HG03064 (cell line): ENCODE data around the gene PRMT7.

ENCODE experiments used
- ATAC-seq: cut with Tn5 transposase; IDR thresholded peaks from one replicate; pipeline ENCODE4 v1.9.1; 2021; ENCODE audit warnings: low read depth; ENCODE audit not compliant: unreplicated experiment

The PRMT7 gene

DNA sequence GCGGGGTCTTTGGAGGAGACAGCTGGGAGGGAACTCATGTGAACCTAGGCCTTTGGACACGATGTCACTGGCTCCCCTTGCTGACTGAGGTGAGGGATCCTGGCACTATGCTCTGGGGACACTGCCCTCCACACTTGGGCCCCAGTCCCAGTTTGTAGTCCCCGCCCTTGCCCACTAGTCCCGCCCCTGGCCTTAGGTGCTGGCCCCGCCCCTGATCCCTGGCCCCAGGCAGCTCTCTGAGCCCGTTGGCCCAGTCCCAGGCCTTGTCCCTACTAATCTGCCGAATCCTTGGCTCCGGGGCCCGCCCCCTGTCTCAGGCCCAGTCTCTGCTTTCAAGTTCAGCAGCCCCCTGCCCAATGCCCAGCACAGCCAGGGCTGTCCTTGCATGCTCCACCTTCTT is 76.5 kb downstream of the PRMT7 start:
- ATAC-seq, result no peak

GRCh38 chr16:68388124-68388523 is 77.3 kb downstream of the PRMT7 start:
- ATAC-seq, result no peak

DNA sequence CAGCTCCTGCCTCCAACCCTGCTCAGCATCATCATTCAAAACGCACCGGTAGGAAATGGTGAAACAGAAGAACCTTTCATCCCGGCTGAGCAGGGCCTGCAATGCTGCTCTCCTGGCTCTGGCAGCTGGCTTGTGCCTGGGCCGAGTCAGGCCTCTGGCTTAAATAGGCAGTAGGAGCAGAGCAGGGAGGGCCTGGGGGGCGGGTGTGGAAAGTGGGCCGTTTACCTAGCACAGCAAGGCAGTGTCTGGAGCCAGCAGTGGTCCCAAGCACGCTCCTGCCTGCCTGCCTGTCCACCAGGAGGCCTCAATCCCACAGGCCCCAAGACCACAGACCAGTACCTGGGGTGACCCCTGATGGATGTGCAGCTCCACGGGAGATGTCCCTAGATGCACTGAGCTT is 78.2 kb downstream of the PRMT7 start:
- ATAC-seq, result no peak

DNA sequence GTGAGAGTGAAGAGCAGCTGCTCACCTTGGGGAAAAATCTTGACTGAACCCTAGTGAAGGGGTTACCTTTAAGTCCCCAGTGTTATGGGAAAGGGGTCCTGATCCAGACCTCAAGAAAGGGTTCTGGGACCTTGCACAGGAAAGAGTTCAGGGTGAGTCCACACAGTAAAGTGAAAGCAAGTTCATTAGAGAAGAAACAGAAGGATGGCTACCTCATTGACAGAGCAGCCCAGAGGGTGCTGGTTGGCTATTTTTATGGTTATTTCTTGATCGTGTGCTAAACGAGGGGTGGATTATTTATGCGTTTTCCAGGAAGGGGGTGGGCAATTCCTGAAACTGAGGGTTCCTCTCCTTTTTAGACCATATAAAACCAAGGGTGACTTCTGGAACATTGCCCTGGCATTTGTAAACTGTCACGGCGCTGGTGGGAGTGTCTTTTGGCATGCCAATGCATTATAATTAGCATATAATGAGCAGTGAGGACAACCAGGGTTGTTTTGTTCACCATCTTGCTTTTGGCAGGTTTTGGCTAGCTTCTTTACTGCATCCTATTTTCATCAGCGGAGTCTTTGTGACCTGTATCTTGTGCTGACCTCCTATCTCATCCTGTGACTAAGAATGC is 79.0 kb downstream of the PRMT7 start:
- no peak for ATAC-seq

- no peak for ATAC-seq
Measured at GRCh38 chr16:68393333-68393732, 82.5 kb downstream of the PRMT7 start.

DNA sequence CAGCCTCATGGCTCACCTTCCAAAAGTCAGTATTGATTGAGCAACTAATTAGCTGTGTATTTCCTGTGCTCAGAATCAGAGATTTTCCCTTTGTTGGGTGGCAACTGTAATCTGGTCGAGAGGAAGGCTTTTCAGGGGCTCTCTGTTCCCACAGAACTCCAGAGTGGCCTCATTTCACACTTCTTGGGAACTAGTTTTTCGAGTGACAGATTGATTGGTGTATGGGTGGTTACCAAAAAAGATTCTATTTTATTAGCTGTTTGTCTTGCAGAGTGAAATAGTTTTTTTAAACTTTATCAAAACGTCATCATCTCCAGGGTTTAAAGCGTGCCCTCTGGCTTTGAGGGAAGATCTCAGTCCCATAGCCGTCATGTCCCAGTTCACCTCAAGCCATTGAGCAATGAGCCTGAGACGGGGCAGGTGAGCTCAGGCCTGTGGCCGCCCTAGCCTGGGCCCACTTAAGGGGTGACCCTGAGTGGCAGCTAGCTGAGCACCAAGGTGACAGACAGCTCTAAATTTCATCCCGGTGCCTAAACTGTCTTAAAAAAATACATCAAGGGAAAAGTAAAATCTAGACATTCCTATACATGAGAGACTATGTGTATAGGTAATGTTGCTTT is 84.5 kb downstream of the PRMT7 start:
- no peak for ATAC-seq

GRCh38 chr16:68395815-68396214 is 85.0 kb downstream of the PRMT7 start:
- ATAC-seq, result no peak

DNA sequence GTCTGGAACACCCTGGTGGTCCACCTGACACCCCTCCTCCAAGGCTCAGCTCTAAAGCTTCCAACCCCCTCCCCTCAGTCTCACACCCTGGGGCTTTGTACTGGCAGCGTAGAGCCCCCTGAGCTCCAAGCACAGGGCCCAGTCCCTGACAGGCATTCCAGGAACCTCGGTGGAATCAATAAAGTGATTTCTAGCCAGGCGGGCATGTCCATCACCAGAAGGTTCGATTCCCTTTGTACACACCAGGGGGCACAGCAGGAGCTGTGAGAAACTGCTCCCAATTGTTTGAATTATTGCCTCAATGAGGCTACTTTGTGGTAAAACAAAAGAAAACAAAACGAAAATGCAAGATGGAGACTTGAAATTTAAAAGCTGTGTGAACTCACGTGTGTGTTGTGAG is 85.7 kb downstream of the PRMT7 start:
- ATAC-seq, result no peak

- ATAC-seq, result no peak
Measured at GRCh38 chr16:68397710-68398201, 86.9 kb downstream of the PRMT7 start.

DNA sequence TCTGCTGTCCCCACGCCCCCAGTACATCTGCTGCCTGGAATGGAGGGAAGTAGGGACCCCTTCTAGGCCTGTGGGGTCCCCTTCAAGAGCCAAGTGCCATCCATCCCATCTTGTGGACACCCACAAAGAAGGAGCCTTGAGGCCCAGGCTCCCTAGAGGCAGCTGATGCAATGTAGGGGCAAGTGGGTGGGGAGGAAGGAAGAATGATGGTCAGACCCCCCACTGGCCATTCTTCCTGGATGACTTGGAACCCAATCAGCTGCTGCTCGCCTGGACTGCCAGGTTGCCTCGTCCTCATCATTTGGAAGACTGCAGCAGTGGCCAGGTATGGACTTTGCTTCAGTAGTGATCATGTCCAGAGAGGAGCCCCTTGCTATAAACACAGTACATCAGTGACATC is 88.6 kb downstream of the PRMT7 start:
- no peak for ATAC-seq

GRCh38 chr16:68400083-68400923 is 89.5 kb downstream of the PRMT7 start:
- no peak for ATAC-seq

- no peak for ATAC-seq
Measured at GRCh38 chr16:68400924-68401460, 90.2 kb downstream of the PRMT7 start.

- ATAC-seq, result no peak
Measured at GRCh38 chr16:68401871-68402747, 91.3 kb downstream of the PRMT7 start.

GRCh38 chr16:68402748-68403040 is 91.9 kb downstream of the PRMT7 start:
- ATAC-seq, result no peak

DNA sequence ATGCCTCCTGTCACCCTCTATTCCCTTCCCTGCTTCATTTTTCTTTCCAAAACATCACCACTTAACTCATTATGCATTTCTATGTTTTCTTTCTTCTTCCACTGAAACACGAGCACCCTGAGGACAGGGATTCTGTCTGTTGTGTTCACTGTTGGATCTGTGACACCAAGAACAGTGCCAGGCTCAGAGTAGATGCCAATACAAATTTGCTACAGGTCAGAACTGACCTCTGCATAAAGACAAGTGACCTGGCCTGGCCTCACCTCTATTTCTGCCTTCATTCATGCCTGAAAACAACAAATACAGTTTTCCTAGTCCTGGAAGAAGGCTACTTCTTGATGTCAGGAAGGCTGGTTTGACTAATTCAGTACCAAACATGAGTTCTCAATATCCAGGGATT is 92.4 kb downstream of the PRMT7 start:
- no peak for ATAC-seq

DNA sequence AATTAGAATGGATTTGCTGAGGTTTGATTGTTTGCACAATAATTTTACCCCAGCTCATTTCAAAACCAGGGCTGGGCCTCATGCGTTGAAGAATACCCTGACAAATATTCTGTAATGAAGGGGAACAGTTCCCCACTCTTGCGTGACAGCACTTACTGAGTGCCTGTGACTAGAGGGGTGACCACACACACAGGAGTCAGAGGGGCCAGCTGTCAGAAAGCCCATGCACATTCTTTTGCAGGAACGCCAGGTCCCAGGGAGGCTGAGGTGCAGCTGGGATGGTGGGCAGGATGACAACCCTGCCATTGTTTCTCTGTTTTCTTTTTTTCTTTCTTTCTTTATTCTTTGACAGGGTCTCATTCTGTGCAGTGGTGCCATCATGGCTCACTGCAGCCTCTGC is 92.9 kb downstream of the PRMT7 start:
- ATAC-seq, result no peak

- no peak for ATAC-seq
Measured at GRCh38 chr16:68404736-68405345, 94.0 kb downstream of the PRMT7 start.

- no peak for ATAC-seq
Measured at GRCh38 chr16:68406458-68407152, 95.8 kb downstream of the PRMT7 start.
